Breast epithelium (tissue), 3 donors: ENCODE results near the gene FBXO34.

ENCODE experiments used
- CTCF ChIP-seq, 3 donors: fragments of 450-650 bp; IDR thresholded peaks; one replicate each; pipeline ENCODE4 v1.5.1; 2016 to 2017; ENCODE audit warnings: antibody characterized with exemption in 3 of 3, mild to moderate bottlenecking in 3 of 3, moderate library complexity in 3 of 3
- POLR2A ChIP-seq: fragments of 450-650 bp; IDR thresholded peaks from one replicate; pipeline ENCODE4 v1.6.1; 2016; ENCODE audit warnings: antibody characterized with exemption, mild to moderate bottlenecking, moderate library complexity
- POLR2AphosphoS5 ChIP-seq, 3 donors: sonication (generic); formaldehyde crosslinking; IDR thresholded peaks; one replicate each; pipeline ENCODE4 v1.6.1; 2017; ENCODE audit warnings: antibody characterized with exemption in 3 of 3

- no peak for TF ChIP-seq CTCF (IDR thresholded peaks at IDR 0.05)
- TF ChIP-seq POLR2A, result no peak
- TF ChIP-seq POLR2AphosphoS5 (IDR thresholded peaks at IDR 0.05), result no peak
Observed at GRCh38 chr14:55352201-55352600, 81.0 kb downstream of the FBXO34 start.
